Measurements from ENCODE around the gene WDR44.
"Not testable (repeated sequence)": the region's sequence is repeated elsewhere in the genome, so short reads cannot be mapped to it uniquely, and the experiment has no call there.

WDR44 gene

GRCh38 chrX:118345464-118346257 lies at the start of gene WDR44:
WDR44 (plus strand) TSS chrX:118346106; CDS start chrX:118346504, 398 bp downstream.
- no peaks in the 10 kb centered on the region for H3K9me3 ChIP-seq (ENCODE audit: control insufficient read depth in 1 of 2, low read length in 2 of 2)
- peak within 1 kb of the TSS; percentile 83 to 89 for H3K4me3 ChIP-seq (ENCODE audit: low read depth in 1 of 2, low read length in 2 of 2)
- peaks cover 13 to 20% of the 10 kb centered on the region in 2 donors for H3K4me1 ChIP-seq (ENCODE audit: control insufficient read depth in 1 of 2, insufficient read depth in 2 of 2, low read length in 2 of 2)
- H3K27ac ChIP-seq (ENCODE audit: low read depth, low read length) = peak within 1 kb of the TSS; percentile 88
- H3K9ac ChIP-seq (ENCODE audit: low read depth in 1 of 2, low read length in 2 of 2) = peak within 1 kb of the TSS; percentile 82 to 85
- no peaks in the 10 kb centered on the region for H3K27me3 ChIP-seq (ENCODE audit: control insufficient read depth in 1 of 2, insufficient read depth in 2 of 2, low read length in 2 of 2)
- H3K36me3 ChIP-seq (ENCODE audit: control insufficient read depth in 1 of 2, insufficient read depth in 2 of 2, low read length in 2 of 2) = no peaks in the 10 kb centered on the region

GRCh38 chrX:118305827-118306226 lies 40.1 kb upstream of the WDR44 start:
- not testable (repeated sequence) for H3K4me1 ChIP-seq (ENCODE audit: control insufficient read depth in 1 of 2, insufficient read depth in 2 of 2, low read length in 2 of 2); H3K4me3 ChIP-seq (ENCODE audit: low read depth in 1 of 2, low read length in 2 of 2); H3K36me3 ChIP-seq (ENCODE audit: control insufficient read depth in 1 of 2, insufficient read depth in 2 of 2, low read length in 2 of 2)

GRCh38 chrX:118315529-118315928 lies 30.4 kb upstream of the WDR44 start:
- Histone ChIP-seq H3K36me3 (ENCODE audit: control insufficient read depth in 1 of 2, insufficient read depth in 2 of 2, low read length in 2 of 2) (no peaks in the 10 kb centered on the region), H3K27me3 (ENCODE audit: control insufficient read depth in 1 of 2, insufficient read depth in 2 of 2, low read length in 2 of 2) (no peaks in the 10 kb centered on the region), H3K9me3 (ENCODE audit: control insufficient read depth in 1 of 2, low read length in 2 of 2) (no peaks in the 10 kb centered on the region), H3K9ac (ENCODE audit: low read depth in 1 of 2, low read length in 2 of 2) (no peak overlapping the region), H3K4me3 (ENCODE audit: low read depth in 1 of 2, low read length in 2 of 2) (no peak overlapping the region), H3K4me1 (ENCODE audit: control insufficient read depth in 1 of 2, insufficient read depth in 2 of 2, low read length in 2 of 2) (no peaks in the 10 kb centered on the region), H3K27ac (ENCODE audit: low read depth, low read length) (no peak overlapping the region)

More at GRCh38 chrX:118305827-118306226, 40.1 kb upstream of the WDR44 start:
- not testable (repeated sequence) for H3K27ac ChIP-seq (ENCODE audit: low read depth, low read length); H3K9me3 ChIP-seq (ENCODE audit: control insufficient read depth in 1 of 2, low read length in 2 of 2); H3K27me3 ChIP-seq (ENCODE audit: control insufficient read depth in 1 of 2, insufficient read depth in 2 of 2, low read length in 2 of 2); H3K9ac ChIP-seq (ENCODE audit: low read depth in 1 of 2, low read length in 2 of 2)

GRCh38 chrX:118324588-118324987 lies 21.3 kb upstream of the WDR44 start:
- no peak overlapping the region for H3K4me3 ChIP-seq (ENCODE audit: low read depth in 1 of 2, low read length in 2 of 2)

GRCh38 chrX:118325453-118325852 lies 20.5 kb upstream of the WDR44 start:
- Histone ChIP-seq H3K36me3 (ENCODE audit: control insufficient read depth in 1 of 2, insufficient read depth in 2 of 2, low read length in 2 of 2) (no peaks in the 10 kb centered on the region), H3K27me3 (ENCODE audit: control insufficient read depth in 1 of 2, insufficient read depth in 2 of 2, low read length in 2 of 2) (no peaks in the 10 kb centered on the region), H3K27ac (ENCODE audit: low read depth, low read length) (no peak overlapping the region), H3K9me3 (ENCODE audit: control insufficient read depth in 1 of 2, low read length in 2 of 2) (no peaks in the 10 kb centered on the region), H3K9ac (ENCODE audit: low read depth in 1 of 2, low read length in 2 of 2) (no peak overlapping the region), H3K4me3 (ENCODE audit: low read depth in 1 of 2, low read length in 2 of 2) (no peak overlapping the region), H3K4me1 (ENCODE audit: control insufficient read depth in 1 of 2, insufficient read depth in 2 of 2, low read length in 2 of 2) (no peaks in the 10 kb centered on the region)

More at GRCh38 chrX:118324588-118324987, 21.3 kb upstream of the WDR44 start:
- H3K9ac ChIP-seq (ENCODE audit: low read depth in 1 of 2, low read length in 2 of 2) = no peak overlapping the region
- H3K9me3 ChIP-seq (ENCODE audit: control insufficient read depth in 1 of 2, low read length in 2 of 2) = no peaks in the 10 kb centered on the region
- H3K27me3 ChIP-seq (ENCODE audit: control insufficient read depth in 1 of 2, insufficient read depth in 2 of 2, low read length in 2 of 2) = no peaks in the 10 kb centered on the region
- H3K4me1 ChIP-seq (ENCODE audit: control insufficient read depth in 1 of 2, insufficient read depth in 2 of 2, low read length in 2 of 2) = no peaks in the 10 kb centered on the region
- H3K36me3 ChIP-seq (ENCODE audit: control insufficient read depth in 1 of 2, insufficient read depth in 2 of 2, low read length in 2 of 2) = no peaks in the 10 kb centered on the region
- H3K27ac ChIP-seq (ENCODE audit: low read depth, low read length) = no peak overlapping the region

GRCh38 chrX:118329175-118329574 lies 16.7 kb upstream of the WDR44 start:
- no peak overlapping the region for H3K27ac ChIP-seq (ENCODE audit: low read depth, low read length)
- no peaks in the 10 kb centered on the region for H3K27me3 ChIP-seq (ENCODE audit: control insufficient read depth in 1 of 2, insufficient read depth in 2 of 2, low read length in 2 of 2)
- no peaks in the 10 kb centered on the region for H3K9me3 ChIP-seq (ENCODE audit: control insufficient read depth in 1 of 2, low read length in 2 of 2)
- H3K4me3 ChIP-seq (ENCODE audit: low read depth in 1 of 2, low read length in 2 of 2) = no peak overlapping the region
- no peak overlapping the region for H3K9ac ChIP-seq (ENCODE audit: low read depth in 1 of 2, low read length in 2 of 2)
- no peaks in the 10 kb centered on the region for H3K36me3 ChIP-seq (ENCODE audit: control insufficient read depth in 1 of 2, insufficient read depth in 2 of 2, low read length in 2 of 2)
- no peaks in the 10 kb centered on the region for H3K4me1 ChIP-seq (ENCODE audit: control insufficient read depth in 1 of 2, insufficient read depth in 2 of 2, low read length in 2 of 2)

- Histone ChIP-seq H3K36me3 (ENCODE audit: control insufficient read depth in 1 of 2, insufficient read depth in 2 of 2, low read length in 2 of 2) (no peaks in the 10 kb centered on the region), H3K27me3 (ENCODE audit: control insufficient read depth in 1 of 2, insufficient read depth in 2 of 2, low read length in 2 of 2) (no peaks in the 10 kb centered on the region), H3K9ac (ENCODE audit: low read depth in 1 of 2, low read length in 2 of 2) (no peak overlapping the region), H3K27ac (ENCODE audit: low read depth, low read length) (no peak overlapping the region), H3K9me3 (ENCODE audit: control insufficient read depth in 1 of 2, low read length in 2 of 2) (no peaks in the 10 kb centered on the region), H3K4me3 (ENCODE audit: low read depth in 1 of 2, low read length in 2 of 2) (no peak overlapping the region), H3K4me1 (ENCODE audit: control insufficient read depth in 1 of 2, insufficient read depth in 2 of 2, low read length in 2 of 2) (no peaks in the 10 kb centered on the region)
Observed at GRCh38 chrX:118337687-118338086, 8.2 kb upstream of the WDR44 start.

GRCh38 chrX:118338930-118339329 lies 7.0 kb upstream of the WDR44 start:
- Histone ChIP-seq H3K27ac (ENCODE audit: low read depth, low read length) (no peak overlapping the region), H3K4me1 (ENCODE audit: control insufficient read depth in 1 of 2, insufficient read depth in 2 of 2, low read length in 2 of 2) (no peaks in the 10 kb centered on the region), H3K27me3 (ENCODE audit: control insufficient read depth in 1 of 2, insufficient read depth in 2 of 2, low read length in 2 of 2) (no peaks in the 10 kb centered on the region), H3K9me3 (ENCODE audit: control insufficient read depth in 1 of 2, low read length in 2 of 2) (no peaks in the 10 kb centered on the region), H3K9ac (ENCODE audit: low read depth in 1 of 2, low read length in 2 of 2) (no peak overlapping the region), H3K4me3 (ENCODE audit: low read depth in 1 of 2, low read length in 2 of 2) (no peak overlapping the region), H3K36me3 (ENCODE audit: control insufficient read depth in 1 of 2, insufficient read depth in 2 of 2, low read length in 2 of 2) (no peaks in the 10 kb centered on the region)

- Histone ChIP-seq H3K9me3 (ENCODE audit: control insufficient read depth in 1 of 2, low read length in 2 of 2) (no peaks in the 10 kb centered on the region), H3K4me1 (ENCODE audit: control insufficient read depth in 1 of 2, insufficient read depth in 2 of 2, low read length in 2 of 2) (peaks cover 8 to 17% of the 10 kb centered on the region in 2 donors), H3K9ac (ENCODE audit: low read depth in 1 of 2, low read length in 2 of 2) (peak overlapping the region; percentile 66 to 80), H3K27me3 (ENCODE audit: control insufficient read depth in 1 of 2, insufficient read depth in 2 of 2, low read length in 2 of 2) (no peaks in the 10 kb centered on the region), H3K27ac (ENCODE audit: low read depth, low read length) (peak overlapping the region; percentile 73), H3K36me3 (ENCODE audit: control insufficient read depth in 1 of 2, insufficient read depth in 2 of 2, low read length in 2 of 2) (no peaks in the 10 kb centered on the region), H3K4me3 (ENCODE audit: low read depth in 1 of 2, low read length in 2 of 2) (peak overlapping the region; percentile 70 to 89)
Observed at GRCh38 chrX:118345045-118345463, 852 bp upstream of the WDR44 start.

GRCh38 chrX:118346258-118347094 lies 570 bp downstream of the WDR44 start:
- Histone ChIP-seq H3K27me3 (ENCODE audit: control insufficient read depth in 1 of 2, insufficient read depth in 2 of 2, low read length in 2 of 2) (no peaks in the 10 kb centered on the region), H3K4me1 (ENCODE audit: control insufficient read depth in 1 of 2, insufficient read depth in 2 of 2, low read length in 2 of 2) (peaks cover 13 to 20% of the 10 kb centered on the region in 2 donors), H3K27ac (ENCODE audit: low read depth, low read length) (peak overlapping the region; percentile 88), H3K36me3 (ENCODE audit: control insufficient read depth in 1 of 2, insufficient read depth in 2 of 2, low read length in 2 of 2) (no peaks in the 10 kb centered on the region), H3K4me3 (ENCODE audit: low read depth in 1 of 2, low read length in 2 of 2) (peak overlapping the region; percentile 83 to 86), H3K9ac (ENCODE audit: low read depth in 1 of 2, low read length in 2 of 2) (peak overlapping the region; percentile 82 to 85), H3K9me3 (ENCODE audit: control insufficient read depth in 1 of 2, low read length in 2 of 2) (no peaks in the 10 kb centered on the region)

Measured in duodenal mucosa (tissue), 2 donors.